Measurements from ENCODE around the gene ULK4.
"Not testable (repeated sequence)": the region's sequence is repeated elsewhere in the genome, so short reads cannot be mapped to it uniquely, and the experiment has no call there.

ULK4 gene

GRCh38 chr3:41960826-41961750, 815 bp downstream of the ULK4 start:
- DNase-seq (ENCODE audit: low spot score) = peak; percentile 51

DNA sequence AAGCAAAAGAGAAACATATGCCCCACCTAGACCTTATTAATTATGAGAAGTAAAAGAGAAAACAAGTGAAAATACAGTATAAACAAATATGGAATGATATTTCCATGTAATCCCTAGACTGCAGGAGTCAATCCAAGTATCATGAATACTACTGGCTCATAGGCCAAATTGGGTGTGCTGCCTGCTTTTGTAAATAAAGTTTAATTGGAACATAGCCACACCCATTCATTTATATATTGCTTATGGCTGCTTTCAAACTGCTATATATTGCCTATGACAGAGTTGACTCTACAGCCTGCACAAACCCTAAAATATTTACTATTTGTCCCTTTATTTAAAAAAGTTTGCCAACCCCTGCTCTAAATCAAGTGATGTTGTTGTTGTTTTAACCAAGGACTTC, 5.3 kb downstream of the ULK4 start:
- DNase-seq (ENCODE audit: low spot score) = no peak

DNA sequence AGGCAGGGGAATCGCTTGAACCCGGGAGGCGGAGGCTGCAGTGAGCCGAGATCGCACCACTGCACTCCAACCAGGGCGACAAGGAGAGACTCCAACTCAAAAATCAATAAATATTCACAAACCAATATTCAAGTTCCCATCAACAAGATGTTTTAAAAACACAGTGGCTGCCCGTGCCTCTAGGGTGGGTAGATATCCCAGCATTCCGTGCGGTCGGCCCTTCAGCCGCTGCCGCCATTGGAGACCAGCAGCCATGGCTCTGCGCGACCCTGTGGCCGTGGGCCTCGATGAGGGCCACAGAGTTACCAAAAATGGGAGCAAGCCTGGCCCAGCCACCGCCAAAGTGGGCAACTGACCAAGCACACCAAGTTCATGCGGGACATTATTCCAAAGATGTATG, 6.7 kb downstream of the ULK4 start:
- no peak for DNase-seq (ENCODE audit: low spot score)

DNA sequence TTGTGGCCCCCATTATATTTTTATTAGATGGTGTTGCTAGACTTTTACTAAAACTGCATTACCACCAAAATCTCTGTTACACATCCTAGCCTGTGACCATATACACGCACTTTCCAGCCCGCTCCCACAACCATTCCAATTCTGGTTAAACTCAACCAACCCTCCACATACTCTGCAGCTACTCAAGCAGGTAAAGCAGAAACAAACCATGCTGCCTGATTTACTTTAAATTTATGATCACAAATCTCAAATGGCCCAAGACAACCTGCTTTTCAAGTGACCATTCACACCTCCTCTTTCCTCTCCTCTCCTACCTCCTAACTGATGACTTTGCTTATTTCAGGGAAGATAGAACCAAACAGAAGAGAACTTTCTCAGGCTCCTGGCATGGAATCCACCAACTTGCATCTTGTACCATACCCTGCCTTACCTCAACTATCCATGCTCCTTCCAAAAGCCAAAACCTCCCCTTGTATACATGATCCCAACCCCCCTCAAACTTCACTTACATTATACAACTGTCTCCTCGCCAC, 18.5 kb downstream of the ULK4 start:
- no peak for DNase-seq (ENCODE audit: low spot score)

GRCh38 chr3:41940393-41940792, 21.5 kb downstream of the ULK4 start:
- no peak for DNase-seq (ENCODE audit: low spot score)

- no peak for DNase-seq (ENCODE audit: low spot score)
These were observed 25.5 kb downstream of the ULK4 start for GRCh38 chr3:41936384-41936783.

GRCh38 chr3:41933154-41933676, 28.7 kb downstream of the ULK4 start:
- DNase-seq (ENCODE audit: low spot score) = no peak

DNA sequence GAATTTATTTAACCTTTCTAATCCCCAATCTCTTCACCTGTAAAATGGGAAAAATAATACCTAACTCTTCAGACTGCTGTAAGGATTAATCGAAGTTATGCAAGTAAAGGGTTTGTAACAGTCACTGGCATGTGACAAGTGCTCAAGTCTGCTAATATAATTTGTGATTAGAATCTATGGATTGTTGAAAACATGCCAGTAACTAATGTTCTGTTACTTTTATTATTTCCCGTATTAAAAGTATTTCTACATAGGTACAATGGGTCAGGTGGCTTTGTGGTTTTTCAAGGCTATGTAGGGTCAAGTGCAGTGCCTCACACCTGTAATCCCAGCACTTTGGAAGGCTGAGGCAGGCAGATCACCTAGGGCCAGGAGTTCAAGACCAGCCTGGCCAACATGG, 29.4 kb downstream of the ULK4 start:
- no peak for DNase-seq (ENCODE audit: low spot score)

- DNase-seq (ENCODE audit: low spot score) = no peak
These were observed 41.4 kb downstream of the ULK4 start for GRCh38 chr3:41920406-41920965.

- DNase-seq (ENCODE audit: low spot score) = no peak
These were observed 46.5 kb downstream of the ULK4 start for GRCh38 chr3:41915353-41915752.

DNA sequence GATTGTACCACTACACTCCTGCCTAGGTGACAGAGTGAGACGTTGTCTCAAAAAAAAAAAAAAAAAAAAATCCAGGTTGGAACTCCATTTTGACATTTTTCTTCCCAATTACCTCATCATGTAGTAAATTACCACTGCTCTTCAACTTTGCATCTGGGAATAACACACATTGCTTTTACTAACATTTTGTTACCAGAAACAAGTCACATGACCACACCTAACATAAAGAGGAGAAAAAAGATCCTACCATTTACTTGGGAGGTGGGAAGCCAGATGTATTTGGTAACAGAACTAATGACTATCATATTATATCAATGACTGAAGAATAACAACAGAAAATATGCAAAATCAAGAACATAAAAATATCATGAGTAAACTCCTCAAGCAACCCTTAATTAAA, 49.6 kb downstream of the ULK4 start:
- DNase-seq (ENCODE audit: low spot score) = no peak

DNA sequence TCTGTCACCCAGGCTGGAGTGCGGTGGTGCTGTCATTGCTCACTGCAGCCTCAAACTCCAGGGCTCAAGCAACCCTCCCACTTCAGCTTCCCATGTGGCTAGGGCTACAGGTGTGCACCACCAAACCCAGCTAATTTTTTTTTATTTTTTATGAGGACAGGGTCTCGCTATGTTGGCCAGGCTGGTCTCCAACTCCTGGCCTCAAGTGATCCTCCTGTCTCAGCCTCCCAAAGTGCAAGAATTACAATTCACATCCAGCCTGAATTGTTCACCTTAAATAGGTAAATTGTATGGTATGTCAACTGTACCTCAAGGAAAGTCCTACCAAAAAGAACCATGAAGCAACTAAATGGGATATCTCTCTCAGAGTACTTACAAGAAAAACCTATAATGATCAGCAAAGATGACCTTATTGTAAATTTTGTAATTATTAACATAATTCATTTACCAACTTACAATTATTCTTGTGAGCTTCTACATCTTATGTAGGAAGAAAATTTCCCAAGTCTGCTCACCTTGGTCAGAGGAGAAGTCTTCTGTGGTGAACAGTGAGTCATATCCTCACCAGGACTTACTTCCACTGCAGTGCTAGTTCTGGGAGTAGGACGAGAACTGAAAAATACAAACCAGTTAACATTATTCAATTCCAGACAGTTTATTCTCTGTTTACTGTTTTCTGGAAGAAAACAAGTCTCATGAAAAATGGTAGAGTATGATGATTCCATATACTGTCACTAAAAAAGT, 54.4 kb downstream of the ULK4 start:
- peak; percentile 25 for DNase-seq (ENCODE audit: low spot score)

GRCh38 chr3:41900265-41900664, 61.6 kb downstream of the ULK4 start:
- DNase-seq (ENCODE audit: low spot score) = peak; percentile 34

DNA sequence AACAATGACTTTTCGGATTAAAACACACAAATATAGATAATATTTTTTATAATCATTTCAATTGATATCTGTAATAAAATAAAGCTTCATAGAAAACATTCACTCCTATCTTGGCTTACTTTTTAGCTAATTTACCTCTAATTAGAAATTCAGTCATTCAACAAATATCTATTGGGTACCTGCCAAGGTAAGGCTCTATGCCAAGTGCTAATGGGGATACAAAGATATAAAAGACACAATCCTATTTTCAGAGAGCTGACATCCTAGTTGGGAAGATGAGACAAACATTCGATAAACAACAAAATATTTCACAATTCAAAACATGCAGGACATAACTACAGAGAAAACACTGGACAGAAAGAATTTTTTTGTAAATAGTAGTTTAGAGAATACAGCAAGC, 63.3 kb downstream of the ULK4 start:
- no peak for DNase-seq (ENCODE audit: low spot score)

GRCh38 chr3:41893977-41894376, 67.9 kb downstream of the ULK4 start:
- peak; percentile 58 for DNase-seq (ENCODE audit: low spot score)

DNA sequence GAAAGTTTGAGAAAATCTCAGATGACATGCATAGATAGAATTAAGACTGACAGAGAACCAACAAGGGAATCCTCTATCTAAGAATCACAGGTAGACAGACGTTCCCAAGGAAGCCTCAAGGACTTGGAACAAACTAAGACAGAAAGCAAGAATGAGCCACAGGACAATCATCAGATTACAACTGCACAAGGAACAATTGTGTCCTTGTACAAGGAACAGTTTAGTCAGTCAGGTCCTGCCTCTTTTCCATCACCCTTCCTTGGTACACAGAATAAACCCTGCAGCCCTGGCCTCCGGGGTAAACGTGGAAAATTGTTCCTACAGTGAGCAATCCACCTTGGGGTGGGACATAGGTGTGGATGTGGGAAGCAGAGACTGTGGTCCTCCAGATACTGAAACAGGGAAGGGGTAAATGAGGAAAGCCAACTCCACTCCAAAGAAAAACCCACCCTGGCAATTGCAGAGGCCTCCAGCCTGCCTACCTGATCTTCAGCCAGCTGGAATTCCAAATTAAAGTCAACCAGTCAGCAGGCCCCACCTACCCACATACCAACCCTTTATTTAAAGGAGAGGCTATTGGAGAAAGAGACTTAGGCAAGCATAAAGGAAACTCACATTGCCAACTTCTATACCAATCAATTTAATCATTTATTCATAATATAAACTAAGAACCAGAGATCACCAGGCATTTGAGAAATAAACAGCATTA, 73.4 kb downstream of the ULK4 start:
- DNase-seq (ENCODE audit: low spot score) = no peak

DNA sequence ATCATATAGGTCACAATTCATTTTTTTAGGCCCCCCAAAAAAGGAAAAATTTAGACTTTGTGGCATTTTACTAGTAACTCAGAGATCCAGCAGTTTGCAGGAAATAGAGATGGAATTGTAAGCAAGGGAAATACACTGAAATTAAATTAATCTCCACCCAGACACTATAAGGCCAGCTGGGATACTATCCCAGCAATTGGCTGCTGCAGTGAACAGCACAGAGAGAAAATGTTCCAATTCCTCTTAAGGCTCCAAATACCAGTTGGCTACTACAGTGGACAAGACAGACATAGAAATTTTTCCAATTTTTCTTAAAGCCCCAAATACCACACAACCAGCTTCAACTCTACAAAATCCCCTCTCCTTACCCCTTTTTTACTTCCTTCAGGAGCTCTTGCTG, 78.9 kb downstream of the ULK4 start:
- no peak for DNase-seq (ENCODE audit: low spot score)

DNA sequence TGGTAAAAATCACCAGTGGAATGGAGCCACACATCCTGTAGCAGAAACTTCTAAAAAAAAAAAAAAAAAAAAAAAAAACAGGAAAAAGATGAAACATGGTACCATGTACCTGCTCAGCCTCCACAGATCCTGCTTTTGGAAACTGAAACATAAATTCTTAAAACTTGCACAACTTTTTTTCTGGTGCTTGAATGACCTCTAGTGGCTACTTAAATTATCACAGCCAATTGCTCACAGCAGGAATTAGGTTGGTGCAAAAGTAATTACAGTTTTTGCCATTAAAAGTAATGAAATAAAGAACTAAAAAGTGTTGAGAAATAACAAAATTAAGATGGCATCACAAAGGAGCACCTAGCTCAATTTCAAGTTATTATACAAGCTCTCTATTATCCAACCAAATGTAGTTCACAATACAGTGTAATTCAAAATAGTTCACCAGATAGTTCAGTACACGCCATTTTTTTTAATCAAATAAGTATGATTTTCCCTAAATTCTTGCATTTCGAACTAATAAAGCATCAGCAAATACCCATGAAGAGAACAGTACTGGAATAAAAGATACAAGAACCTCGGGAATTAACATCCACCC, 80.6 kb downstream of the ULK4 start:
- DNase-seq (ENCODE audit: low spot score) = peak; percentile 32

DNA sequence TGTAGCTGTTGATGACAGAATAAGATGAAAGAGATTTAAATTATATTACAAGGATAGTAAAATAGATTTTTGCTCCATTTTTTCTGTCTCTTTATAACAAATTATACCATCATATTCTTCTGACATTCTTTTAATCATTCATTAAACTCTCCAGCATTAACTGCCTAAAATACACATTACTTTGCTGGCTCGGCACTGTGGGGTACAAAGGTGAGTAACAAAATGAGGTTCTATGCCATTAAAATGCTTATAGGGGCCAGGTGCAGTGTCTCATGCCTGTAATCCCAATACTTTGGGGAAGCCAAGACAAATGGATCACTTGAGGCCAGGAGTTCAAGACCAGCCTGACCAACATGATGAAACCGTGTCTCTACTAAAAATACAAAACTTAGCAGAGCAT, 81.5 kb downstream of the ULK4 start:
- DNase-seq (ENCODE audit: low spot score) = no peak

DNA sequence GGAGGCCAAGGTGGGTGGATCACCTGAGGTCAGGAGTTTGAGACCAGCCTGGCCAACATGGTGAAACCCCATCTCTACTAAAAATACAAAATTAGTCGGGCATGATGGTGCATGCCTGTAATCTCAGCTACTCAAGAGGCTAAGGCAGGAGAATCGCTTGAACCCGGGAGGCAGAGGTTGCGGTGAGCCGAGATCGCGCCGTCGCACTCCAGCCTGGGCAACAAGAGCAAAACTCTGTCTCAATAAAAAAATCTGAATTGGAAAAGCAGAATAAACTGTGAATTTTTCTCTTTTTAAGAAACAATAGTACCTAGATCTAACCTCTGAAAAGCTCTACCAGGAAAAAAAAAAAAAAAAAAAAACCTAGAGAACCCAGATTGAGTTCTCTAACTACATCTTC, 84.2 kb downstream of the ULK4 start:
- not testable (repeated sequence) for DNase-seq (ENCODE audit: low spot score)

GRCh38 chr3:41874022-41874421, 87.9 kb downstream of the ULK4 start:
- DNase-seq (ENCODE audit: low spot score) = no peak

Data from kidney capillary endothelial cell (primary cell).